HK-2 (cell line): ENCODE data around the gene ZNF234.
A peak's percentile ranks its signal among the peaks of the same experiment; 100 is the strongest.
"Not testable (repeated sequence)": the region's sequence is repeated elsewhere in the genome, so short reads cannot be mapped to it uniquely, and the experiment has no call there.

Experiments
- DNase-seq: peaks from one replicate; pipeline ENCODE4 v3.0.0-alpha.2; 2018; ENCODE audit not compliant: unreplicated experiment

ZNF234 gene

DNA sequence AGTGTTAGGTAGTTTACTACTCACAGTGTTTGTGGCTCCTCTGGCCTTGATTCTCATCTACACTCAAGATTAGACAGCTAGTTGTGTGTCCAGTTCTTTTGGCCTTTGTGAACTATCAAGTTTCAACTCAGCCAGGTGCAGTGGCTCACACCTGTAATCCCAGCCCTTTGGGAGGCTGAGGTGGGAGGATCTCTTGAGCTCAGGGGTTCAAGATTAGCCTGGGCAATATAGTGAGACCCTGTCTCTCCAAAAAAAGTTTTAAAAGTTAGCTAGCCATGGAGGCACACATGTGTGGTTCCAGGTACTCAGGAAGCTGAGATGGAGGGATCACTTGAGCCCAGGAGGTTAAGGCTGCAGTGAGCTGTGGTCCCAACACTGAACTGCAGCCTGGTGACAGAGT lies 39.6 kb downstream of the ZNF234 start:
- DNase-seq, result no peak

DNA sequence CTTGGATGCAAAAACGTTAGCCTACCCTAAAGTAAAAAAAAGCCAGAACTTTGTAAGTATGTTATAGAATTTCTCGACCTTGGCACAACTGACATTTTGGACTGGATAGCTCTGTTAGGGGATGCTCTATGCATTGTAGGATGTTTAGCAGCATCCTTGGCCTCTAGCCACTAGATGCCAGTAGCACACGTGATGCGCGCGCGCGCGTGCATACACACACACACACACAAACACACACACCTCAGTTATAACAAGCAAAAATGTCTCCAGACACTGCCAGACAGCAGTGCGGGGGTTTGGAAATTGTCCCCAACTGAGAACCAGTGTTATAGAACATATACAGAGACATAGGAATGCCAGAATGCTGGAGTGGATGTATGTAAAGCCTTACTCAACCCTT lies 40.8 kb downstream of the ZNF234 start:
- DNase-seq, result no peak

DNA sequence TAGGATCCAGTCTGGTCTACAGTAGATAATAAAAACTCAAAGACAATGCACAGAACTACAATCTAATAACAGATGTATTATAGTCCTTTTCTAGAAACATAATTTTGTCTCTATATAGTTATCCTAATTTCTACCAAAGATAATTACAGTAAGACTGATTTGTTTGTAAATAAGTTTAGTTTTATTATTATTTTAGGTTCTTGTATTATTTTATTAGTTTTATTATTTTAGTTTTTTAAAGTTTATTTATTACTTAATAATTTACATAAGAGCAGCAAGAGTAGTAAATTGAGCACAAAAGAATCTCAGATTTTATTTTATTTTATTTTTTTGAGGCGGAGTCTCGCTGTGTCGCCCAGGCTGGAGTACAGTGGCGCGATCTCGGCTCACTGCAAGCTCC lies 48.7 kb downstream of the ZNF234 start:
- no peak for DNase-seq

DNA sequence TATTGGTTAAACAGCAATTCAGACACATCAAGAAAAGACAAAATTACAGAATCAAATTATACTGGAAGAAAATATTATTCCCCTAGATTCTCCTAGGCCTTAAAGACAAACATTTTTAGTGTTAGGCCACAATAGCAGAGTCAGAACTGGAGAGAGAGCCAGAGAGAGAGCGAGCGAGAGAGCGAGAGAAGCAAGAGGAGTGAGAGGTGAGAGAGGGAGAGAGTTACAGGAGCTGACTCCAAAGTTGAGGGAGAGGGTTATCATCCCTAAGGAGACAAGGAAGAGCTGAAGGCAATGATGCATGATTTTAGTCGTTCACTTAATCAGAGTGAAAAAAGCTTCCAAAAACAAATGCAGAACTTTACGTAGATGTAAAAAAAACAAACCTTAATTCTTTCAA lies 50.8 kb downstream of the ZNF234 start:
- DNase-seq, result no peak

DNA sequence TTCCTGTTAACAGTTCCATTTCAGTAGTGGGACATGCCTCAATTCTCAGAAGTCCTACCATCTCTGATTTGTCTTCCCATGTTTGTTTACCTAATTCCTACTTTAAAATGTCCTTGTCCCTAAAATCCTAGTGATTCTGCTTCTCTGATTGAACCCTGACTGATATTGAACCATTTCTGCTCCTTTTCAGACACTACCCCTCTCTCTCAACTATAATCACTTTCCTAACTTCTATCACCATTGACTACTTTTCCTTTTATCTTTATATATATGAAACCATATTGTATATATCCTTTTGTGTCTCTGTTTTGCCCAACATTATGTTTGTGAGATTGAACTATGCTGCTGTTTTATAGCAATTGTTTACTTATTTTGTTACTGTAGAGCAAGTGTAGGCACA lies 55.4 kb downstream of the ZNF234 start:
- no peak for DNase-seq

DNA sequence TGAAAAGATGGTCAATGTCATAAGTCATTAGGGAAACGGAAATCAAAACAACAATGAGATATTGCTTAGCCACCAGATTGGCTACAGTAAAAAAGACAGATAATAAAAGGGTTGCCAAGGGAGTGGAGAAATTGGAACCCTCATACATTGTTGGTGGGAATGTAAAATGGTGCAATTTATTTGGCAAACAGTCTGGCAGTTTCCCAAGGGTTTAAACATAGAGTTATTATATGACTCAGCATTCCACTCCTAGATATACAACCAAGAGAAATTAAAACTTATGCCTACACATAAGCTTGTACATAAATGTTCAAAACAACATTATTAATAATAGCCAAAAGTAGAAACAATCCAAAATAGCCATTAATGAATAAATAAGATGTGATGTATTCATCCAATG lies 61.1 kb downstream of the ZNF234 start:
- DNase-seq, result no peak

DNA sequence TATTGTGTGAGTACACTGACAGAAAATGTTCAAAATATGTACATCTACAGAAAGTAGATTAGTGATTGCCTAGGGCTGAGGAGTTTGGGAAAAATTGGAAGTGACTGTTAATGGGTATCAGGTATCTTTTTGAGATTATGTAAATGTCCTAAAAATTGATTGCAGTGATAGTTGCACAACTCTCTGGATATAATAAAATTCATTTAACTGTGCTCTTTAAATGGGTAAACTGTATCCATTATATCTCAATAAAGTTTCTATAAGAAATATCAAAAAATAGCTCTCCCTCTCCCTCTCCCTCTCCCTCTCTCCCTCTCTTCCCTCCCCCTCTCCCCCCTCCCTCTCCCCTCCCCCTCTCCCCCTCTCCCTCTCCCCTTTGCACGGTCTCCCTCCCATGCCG lies 61.6 kb downstream of the ZNF234 start:
- no peak for DNase-seq

DNA sequence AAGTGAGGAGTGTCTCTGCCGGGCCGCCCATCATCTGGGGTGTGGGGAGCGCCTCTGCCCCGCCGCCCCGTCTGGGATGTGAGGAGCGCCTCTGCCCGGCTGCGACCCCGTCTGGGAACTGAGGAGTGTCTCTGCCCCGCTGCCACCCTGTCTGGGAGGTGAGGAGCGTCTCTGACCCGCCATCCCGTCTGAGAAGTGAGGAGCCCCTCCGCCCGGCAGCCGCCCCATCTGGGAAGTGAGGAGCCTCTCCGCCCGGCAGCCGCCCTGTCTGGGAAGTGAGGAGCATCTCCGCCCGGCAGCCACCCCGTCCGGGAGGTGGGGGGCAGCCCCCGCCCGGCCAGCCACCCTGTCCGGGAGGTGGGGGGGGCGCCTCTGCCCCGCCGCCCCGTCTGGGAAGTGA lies 62.5 kb downstream of the ZNF234 start:
- DNase-seq, result not testable (repeated sequence)

DNA sequence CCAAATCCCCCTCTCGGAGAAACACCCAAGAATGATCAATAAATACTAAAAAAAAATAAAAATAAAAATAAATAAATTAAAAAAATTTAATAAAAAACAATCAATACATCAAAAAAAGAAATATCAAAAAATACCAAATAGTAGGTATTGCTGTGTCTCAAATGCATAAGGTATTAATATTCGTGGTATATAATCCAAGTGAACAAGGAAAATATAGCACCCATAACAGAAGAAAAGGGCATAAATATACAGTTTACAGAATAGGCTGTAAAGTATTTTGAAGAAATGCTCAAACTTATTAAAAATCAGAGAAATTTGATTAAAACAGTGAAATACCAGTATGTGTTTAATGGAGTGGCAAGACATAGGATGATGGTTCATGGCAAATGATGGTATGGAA lies 63.4 kb downstream of the ZNF234 start:
- DNase-seq, result no peak

DNA sequence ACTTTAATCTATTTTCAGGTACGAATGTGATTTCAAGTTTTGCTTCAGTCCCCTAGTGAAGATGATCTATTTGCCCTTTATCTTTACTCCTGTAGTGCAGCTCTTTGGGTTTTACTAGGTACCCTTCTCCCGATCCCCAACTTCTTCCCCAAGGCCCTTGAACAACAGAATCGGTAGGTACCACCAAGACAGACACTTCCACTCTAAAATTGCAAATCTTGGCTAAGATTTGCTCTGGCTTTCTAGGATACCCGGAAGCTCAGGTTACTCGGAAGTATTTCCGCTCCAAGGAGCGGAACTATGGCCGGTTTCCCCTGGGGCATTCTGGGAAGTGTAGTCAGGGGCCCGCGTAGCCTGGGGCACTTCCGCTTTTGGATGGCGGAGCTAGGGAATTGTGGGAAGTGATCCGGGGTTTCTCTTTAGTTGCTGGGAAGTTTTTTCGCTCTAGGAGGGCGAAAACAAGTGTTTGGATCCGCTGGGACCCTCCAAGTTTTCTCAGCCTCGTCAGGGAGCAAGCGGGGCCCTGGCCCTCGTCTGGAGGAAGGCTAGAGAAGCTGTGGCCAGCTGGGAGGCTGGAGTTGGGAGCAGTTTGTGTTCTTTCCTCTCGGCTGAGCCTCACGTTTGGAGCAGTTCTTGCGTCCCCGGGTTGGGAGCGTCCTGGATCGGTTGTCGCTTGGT lies 65.9 kb downstream of the ZNF234 start:
- peak; percentile 85 for DNase-seq
